DMS79 (cell line): ENCODE measurements around the gene RAB33A.

Experiments used
- DNase-seq: peaks from one replicate; lab custom pipeline; 2025; lab: John Stamatoyannopoulos, UW

RAB33A gene

DNA sequence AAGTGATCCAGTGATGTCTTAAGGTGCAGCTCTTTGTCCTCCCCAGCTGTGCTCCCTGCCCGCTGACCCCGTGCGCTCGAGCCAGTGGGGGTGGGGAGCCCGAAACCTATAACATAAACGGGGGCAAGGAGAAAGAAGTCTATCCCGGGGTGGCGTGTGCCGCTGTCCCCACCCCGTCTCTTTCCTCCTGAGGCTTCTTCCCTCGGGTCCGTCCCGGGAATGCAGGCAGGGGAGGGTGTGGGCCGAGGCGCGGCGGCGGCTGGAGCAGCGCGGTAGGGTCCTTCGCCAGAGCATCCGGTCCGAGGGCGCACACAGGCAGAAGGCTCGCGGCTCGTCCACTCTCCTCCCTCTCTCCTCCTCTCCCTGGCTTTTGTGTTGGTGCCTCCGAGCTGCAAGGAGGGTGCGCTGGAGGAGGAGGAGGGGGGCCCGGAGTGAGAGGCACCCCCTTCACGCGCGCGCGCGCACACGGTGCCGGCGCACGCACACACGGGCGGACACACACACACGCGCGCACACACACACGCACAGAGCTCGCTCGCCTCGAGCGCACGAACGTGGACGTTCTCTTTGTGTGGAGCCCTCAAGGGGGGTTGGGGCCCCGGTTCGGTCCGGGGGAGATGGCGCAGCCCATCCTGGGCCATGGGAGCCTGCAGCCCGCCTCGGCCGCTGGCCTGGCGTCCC lies at the start of gene RAB33A:
TSS of gene RAB33A (plus strand) at position 517 of the 681 bp plus-strand sequence. CDS start at position 618, 101 bp downstream.
- peak; percentile 14 for DNase-seq

DNA sequence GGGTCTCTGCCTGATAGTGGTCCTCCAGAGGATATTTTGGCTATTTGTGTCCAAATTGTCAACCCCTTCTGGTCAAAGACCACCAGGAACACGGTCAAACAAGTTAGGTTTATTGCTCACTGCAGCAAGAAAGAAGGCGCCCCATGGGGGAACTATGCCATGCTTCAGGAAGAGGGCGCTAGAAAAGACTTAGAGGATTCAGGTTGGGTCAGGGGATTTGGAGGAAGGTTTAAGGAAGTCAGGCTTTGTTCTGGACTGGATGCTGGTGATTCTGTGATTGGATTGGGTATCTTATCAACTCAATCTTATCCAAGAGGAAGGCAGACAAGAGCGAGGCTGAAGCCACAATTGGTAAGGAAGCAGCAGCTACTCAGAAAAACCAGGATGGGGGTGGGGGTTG lies 47.2 kb upstream of the RAB33A start:
- DNase-seq: no peak

DNA sequence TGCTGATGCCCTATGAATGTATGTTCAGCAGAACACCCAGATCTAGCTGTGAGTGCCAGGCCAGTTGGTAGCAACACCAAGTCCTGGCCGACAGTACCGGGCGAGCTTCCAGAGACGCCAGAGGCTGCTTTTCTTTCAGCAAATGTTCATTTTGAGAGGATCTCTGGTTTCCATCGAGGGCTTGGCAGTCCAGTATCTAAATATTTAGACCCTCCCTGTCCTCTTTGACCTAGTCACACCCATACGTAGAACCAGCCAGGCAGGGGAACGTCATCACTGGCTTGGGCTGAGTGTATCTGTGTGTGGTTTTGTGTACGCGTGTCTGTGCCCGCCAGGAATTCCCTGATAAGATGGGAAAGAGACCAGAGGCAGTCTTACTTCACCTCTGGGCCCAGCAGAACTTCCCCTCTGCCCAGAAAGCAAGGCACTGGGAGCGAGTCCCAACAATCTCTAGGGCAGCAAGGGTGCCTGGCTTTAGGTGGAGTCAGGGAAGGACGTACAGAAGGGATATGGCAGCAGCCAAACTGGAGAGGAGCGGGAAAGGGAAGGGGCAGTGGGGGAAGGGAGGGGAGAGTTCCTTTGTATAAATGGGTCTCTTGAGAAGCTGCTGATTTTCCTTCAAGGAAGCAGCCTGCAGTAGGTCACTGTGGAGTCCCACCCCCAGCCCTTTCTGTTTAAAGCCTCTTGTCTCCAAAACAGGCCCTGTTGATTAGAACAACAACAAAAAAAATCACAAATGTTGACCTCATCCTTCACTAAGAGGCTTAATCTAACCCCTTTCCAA lies 46.5 kb upstream of the RAB33A start:
- no peak for DNase-seq

DNA sequence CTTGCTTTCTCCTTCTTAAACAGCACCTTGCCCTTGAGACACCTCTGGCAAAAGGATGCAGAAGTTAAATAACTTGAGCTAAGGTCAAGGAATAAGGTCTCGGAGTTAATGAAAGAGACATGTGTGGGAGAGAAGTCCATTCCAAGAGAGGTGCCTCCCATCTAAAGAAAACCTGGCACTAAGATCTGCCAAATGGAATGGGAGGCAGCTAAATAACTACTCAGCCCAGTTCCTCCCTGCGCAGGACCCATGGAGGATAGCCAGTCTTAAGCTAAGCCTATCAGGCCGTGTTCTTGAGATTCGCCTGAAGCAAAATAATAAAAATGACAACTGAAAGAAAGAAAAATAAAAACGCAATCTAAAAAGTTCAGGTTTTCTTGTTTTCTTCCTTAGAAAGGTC lies 40.8 kb upstream of the RAB33A start:
- no peak for DNase-seq

DNA sequence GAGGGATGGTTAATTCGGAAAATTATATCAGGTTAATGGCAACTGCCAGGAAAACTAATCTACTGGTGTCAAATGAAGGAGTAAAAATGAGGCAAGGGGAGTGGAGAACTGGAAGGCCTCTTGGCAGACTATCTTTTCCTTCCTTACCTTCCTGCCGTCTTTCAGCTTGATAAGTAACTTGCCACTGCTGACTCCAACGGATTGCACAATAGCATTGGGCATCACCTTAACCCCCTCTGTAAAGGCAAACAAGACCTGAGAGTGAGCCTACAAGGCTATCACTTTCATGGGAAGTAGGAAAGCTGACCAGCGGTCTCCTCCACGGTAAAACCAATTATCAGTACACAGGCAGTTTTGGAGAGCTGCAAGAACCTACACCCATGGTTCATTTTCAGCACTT lies 35.3 kb upstream of the RAB33A start:
- no peak for DNase-seq

DNA sequence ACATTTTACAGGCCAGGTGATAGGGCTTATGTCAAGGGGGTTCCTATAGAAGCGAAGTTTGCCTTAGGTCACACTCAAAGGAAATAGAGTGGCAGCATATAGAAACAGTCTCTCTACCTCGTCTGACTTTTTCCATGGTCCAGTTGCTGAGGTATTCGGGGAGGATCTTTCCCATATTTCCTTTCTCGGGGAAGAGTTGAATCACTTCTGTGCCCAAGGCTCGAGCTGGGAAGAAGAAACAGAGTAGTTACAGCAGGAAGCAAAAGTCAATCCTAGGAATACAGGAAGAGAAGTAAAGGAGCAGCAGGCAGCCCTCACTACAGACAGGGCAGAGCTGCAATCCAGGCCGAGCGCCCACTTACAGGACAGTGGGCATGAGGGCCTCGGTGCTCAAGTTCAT lies 34.8 kb upstream of the RAB33A start:
- no peak for DNase-seq

DNA sequence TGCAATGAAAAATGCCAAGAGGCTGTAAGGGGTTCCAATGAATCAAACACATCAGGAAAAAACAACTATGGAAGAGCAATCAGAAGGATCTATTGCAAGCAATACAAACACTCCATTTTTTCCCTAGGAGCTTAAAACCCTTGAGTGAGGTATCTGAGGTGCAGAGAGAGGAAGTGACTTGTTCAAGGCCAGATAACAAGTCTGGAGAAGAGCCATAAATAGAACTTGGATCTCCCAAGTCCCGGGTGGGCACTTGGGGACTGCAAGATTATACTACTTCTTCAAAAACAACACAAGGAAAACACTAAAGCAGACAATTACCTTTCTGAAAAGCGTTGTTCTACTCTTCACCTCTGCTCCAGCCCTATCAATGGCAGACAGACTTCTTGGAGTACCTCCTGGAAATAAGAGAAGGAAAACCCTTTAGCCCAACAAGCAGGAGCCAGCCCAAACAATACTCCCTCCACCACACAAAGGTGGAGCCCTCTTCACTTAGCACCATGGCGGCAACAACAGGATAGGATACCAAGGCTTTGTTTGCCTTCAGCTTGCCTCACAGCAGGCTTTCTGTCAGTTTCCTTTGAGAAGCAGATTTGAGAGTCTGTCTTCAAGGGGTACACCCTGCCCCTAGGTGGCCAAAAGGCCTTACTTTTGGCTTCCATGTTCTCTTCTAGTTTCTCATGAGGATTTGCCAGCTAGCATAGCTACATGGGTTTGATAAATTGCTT lies 32.1 kb upstream of the RAB33A start:
- peak; percentile 53 for DNase-seq

DNA sequence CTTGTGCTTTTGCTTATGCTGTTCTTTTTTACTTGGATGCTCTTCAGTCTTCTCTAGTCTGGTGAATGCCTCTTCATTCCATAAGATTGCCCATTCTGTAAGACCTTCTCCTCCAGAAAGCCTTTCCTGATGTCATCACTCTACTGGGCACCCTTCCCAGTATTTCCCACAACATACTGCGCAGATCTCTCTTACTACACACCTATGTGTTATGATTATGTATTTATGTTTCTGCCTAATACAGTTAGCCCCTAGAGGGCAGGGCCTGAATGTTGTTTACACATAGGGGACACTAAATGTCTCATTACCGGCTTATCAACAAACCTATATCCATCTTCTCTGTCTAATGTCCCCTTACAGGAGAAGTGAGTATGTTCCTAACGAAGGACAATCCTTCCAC lies 27.3 kb upstream of the RAB33A start:
- no peak for DNase-seq

DNA sequence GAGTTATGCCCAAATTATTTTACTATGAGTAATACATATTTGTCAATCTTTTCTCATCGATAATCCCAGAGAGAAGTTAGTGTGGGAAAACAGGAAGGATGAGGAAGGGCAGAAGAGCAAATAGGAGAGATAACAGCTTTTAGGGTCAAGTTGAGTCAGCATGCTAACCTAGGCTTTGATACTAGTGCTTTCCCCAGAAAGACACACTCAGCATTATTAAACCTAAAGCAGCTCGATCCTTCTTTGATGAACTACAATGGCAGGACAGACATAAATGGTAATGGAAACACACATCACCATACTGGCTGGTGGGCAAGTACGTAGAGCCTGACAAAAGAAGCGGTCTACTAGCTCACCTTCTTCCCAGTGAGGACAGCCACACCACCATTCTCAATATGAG lies 26.6 kb upstream of the RAB33A start:
- no peak for DNase-seq

DNA sequence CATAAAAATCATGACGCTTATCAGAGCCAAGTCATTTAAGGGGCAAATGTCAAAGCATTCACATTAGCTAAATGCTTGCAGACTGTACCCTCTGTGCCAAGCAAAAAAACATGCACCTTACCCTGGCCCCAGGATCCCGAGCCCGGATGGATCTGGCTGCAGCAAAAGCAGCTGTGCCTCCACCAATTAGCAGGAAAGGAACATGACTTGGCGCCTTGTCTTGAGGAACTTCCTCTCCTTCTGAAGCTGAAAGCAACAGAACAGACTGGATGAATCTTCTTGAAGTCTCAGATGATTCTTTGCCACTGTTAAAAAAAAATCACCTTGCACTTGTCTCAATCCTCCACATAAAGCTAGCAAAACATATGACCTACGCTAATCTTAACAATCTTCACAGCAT lies 24.1 kb upstream of the RAB33A start:
- no peak for DNase-seq

DNA sequence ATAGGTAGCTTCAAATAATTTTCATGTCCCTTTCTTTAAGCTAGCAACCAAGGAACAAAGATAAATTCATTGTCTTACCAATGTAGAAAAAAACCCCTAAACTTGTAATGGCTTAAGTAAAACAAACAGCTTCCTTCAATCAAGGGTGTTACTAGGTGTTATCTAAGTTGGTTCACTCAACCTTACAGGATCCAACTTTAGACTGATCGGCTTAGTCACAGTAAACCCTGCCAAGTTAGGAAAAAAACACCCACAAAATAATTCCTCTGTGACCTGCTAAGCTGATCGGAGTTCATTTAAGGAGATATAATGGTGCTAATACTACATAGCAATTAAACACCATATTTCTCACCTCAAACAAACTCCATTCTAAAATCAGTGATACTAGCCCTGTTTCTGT lies 16.2 kb upstream of the RAB33A start:
- no peak for DNase-seq

DNA sequence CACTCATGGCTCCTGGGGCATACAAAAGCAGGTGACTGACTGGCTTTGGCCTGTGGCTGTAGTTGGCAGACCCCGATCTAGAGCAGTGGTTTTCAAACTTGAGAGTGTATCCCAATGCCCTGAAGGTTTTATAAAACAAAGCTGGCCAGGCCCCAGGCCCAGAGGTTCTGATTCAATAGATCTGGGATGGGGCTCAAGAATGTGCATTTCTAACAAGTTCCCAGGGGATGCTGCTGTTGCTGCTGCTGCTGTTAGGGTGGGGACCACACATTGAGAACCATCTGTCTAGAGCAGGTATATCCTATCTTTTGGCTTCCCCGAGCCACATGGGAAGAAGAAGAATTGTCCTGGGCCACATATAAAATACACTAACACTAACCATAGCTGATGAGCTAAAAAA lies 13.5 kb upstream of the RAB33A start:
- DNase-seq: no peak

DNA sequence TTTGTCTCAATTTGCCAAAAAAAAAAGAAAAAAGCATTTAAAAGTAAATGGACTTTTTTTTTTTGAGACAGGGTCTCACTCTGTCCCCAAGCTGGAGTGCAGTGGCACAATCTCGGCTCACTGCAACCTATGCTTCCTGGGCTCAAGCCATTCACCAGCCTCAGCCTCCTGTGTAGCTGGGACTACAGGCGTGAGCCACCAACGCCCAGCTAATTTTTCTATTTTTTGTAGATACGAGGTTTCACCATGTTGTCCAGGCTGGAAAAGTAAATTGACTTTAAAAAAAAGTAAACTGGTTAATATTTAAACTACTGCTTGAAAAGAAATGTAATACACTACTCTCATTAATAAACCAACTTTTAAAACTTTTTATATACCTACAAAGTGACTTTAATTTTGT lies 12.0 kb upstream of the RAB33A start:
- DNase-seq: no peak

DNA sequence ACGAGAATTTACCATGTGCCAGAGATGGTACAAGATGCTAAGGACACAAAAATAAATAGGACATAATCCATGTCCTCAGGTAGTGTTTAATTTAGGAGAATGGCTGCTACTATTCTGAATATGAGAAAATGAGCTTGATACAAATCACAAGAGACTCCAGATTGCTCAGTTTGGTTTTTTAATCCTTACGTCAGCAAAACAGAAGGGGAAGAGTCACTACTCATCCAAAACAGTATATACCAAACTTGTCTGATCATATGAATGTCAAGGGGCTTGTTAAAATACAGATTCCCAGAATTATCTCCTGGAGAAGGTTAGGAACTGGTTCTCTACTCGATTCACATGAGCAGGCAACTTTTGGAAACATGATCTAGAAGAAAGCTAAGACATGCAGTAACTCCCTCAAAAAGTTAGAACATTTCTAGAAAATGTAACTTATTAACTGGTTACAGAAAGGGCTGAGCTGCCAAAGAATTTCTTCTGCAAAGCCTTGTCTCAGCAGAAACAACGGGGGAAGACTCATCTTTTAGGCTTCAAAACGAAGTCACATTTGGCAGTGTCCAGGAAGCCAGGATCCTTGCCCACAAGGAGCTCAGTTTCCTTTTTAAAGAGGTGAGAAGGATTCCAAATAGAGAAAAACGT lies 9.5 kb upstream of the RAB33A start:
- DNase-seq: no peak

DNA sequence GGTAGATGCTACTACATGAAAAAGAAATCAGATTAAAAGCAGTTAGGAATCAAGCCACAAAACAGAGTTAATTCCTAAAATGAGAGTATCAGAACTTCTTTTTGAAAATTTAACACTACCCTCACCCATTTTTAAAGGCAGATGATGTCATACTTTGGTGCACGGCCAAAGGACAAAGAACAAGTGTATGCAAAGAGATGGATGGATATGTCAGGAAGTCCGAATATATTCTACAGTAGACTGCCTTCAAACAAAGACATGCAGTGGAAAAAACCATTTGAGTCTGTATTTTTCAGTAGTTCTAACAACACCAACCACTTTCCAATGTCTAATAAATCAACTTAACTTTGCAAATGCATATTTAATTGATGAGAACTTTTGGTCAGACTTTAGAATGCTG lies 8.4 kb upstream of the RAB33A start:
- DNase-seq: no peak

DNA sequence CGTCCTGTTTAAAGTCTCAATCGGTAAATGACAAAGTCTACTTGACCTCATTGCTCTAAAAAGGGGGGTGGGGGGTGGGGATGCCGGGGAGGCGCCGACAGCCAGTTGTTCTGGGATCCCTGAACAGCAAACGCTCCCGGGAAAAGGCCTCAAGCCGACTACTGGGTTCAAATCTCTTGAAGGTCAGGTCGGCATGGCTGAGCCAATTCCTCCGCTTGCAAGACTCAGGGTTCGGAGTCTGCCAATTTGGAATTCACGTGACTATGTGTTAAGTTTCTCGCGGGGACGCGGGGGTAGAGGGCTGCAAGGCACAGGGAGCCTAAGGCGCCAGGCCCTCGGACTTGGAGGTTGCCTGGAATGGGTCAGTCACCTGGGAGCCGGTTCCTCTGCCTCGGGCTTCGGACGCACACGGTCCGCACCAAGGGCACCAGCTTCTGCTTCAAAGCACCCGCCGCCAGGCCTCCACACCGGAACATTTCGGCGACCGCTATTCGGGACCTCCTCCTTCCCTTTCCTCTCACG lies 6.5 kb upstream of the RAB33A start:
- no peak for DNase-seq

DNA sequence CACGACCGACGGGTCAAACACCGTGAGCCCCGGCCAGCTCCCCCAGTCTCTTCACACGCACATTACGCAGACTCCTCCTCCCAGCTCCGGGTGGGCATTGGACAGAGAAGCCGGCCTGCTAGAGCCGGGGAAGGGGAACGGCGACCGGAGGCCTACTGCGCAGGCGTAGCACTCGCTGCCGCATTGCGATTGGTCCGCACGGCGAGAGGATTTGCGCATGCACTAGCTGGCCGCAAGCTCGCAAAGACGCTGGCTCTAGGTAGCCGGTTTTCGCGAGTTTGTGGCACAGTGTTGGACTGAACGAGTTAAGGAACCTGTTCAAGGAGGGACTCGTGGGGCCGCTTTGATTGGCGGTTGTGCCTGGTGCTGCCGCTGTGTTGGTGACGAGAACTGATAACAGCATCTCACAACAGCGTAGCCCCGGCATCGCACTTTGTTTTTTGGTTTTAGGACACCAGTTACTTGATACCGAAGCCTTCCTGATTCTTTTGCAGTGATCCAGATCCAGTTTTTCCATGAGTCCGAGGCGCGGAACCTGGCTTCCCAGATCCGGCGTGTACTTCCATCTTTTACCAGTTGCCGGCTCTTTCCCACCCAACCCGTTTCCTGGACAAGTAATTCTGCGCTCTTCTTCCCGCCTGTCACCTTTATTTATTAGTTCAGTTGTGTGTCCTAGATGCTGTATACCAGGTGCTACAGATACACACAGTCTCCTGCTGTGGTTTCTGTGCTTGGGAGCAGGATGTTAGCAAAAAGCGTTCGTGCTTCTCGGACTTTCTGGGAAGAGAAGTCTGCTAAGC lies 5.9 kb upstream of the RAB33A start, which contains the start of gene AIFM1:
TSS of gene AIFM1 (minus strand) at position 139 of the 800 bp plus-strand sequence. CDS start 185 bp downstream, outside the sequence.
- DNase-seq: peak; percentile 79

DNA sequence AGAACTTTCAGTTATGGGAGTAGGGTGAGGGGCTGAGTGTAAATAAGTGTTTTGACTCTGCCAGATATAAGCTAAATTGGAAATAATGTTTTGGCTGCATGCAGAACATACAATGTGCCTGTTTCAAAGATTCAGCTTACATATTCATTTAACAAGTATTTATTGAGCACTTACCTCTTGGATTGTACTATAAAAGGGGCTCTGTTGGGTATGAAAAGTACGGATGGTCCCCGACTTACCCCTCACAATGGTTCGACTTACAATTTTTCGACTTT lies 5.3 kb upstream of the RAB33A start:
- no peak for DNase-seq

DNA sequence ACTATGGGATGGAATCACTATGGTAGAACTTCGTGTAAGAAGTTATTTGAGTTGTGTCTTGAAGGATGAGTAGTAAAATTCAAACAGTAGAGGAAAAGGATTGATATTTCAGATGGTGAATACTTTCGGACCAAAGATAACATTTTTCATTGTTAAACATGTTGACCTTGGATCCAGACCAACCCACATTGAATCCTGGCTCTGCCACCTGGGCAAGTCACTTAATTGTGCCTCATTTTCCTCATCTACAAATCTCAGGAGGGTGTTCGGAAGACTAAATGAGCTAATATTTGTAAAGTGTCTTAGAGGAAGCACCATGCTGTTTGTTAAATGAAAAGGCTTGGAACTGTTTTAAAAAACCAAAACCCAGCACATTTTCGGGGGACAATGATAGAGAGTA lies 4.7 kb upstream of the RAB33A start:
- no peak for DNase-seq

DNA sequence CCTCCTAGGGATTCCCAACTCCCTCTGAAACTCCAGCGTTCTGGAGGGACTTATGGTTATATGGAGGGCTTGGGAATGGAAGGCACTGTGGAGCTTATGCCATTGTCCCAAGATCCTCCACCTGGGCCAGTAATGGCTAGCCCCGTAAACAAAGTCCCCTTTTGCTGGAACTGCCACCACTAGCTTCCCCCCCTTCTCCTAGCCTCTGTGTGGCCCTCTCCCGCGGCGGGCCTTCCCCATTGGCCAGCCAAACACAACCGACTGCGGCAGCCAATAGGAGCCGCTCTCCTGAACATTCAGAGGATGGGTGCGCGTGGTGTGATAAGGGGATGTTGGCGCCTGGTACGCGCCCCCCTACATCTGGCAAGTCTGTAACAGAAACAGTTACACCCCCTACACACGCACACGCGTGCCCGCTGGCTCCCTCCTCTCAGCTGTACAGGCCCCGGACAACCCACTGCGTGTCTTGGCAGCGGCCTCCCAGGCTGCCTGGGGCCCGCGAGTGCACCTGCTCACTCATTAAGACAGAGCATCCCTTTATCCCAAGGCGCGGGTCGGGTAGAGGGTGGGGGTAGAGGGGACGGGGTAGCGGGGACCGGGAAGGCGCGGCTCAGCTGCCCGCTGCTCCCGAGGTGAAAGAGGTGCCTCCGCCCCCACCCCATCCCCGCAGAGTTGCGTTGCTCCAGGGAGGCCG lies 863 bp upstream of the RAB33A start:
- DNase-seq: peak; percentile 65
